Ovary (tissue), 10 donors: ENCODE data around the gene B3GALNT2. TPM values are rescaled to one million over a fixed set of nuclear protein-coding genes. Genes with fewer than 3 reads are reported as not detected.
A peak's percentile ranks its signal among the peaks of the same experiment; 100 is the strongest.
"Not testable (repeated sequence)": the region's sequence is repeated elsewhere in the genome, so short reads cannot be mapped to it uniquely, and the experiment has no call there.

Experiments used
- DNase-seq, 5 donors: peaks; one replicate each; pipeline ENCODE4 v3.0.0-alpha.2; 2019 to 2020
- H3K27ac ChIP-seq, 2 donors: fragments of 200-600 bp; one replicate each; pipeline versions ENCODE4 v1.5.1 to v1.8.0; 2019 to 2022
- H3K27me3 ChIP-seq: fragments of 200-600 bp; one replicate; pipeline ENCODE4 v1.8.0; 2022
- H3K36me3 ChIP-seq: fragments of 200-600 bp; sonication (generic); one replicate; pipeline ENCODE4 v1.5.1; 2019
- H3K4me1 ChIP-seq: one replicate; pipeline ENCODE4 v1.8.1; 2013; ENCODE audit warnings: mild to moderate bottlenecking, moderate library complexity; ENCODE audit not compliant: insufficient read depth
- H3K4me3 ChIP-seq: fragments of 200-600 bp; sonication (generic); one replicate; pipeline ENCODE4 v1.5.1; 2017
- H3K9me3 ChIP-seq, 2 donors: fragments of 200-600 bp in 1 of 2; sonication (generic) in 1 of 2; one replicate each; pipeline versions ENCODE4 v1.5.1 to v1.8.1; 2013 to 2019; ENCODE audit warnings: mild to moderate bottlenecking in 1 of 2, moderate library complexity in 1 of 2
- EP300 ChIP-seq: sonication (generic); formaldehyde crosslinking; IDR thresholded peaks from one replicate; pipeline ENCODE4 v1.6.1; 2017; ENCODE audit warnings: antibody characterized with exemption
- POLR2A ChIP-seq: fragments of 450-650 bp; IDR thresholded peaks from one replicate; pipeline ENCODE4 v1.6.1; 2017; ENCODE audit warnings: antibody characterized with exemption, mild to moderate bottlenecking, moderate library complexity
- WGBS, 3 donors: extraction: QIAGEN DNeasy Blood & Tissue Kit in 1 of 3; methylation state at CpG; one replicate each; pipeline versions ENCODE4 v1.1.5 to v1.1.7; 2013 to 2017; 5-methylcytosine and 5-hydroxymethylcytosine counted together
- intact Hi-C, 4 donors: fragments of 100-400 bp; cut with DNase I; formaldehyde crosslinking; loops; one replicate each; pipeline versions ENCODE4 v1.11.0 to v1.15.1; 2022 to 2023
- long read RNA-seq, 3 donors: library from polyadenylated mRNA in 2 of 3; unstranded in 2 of 3; transcript quantifications; one replicate each; pipeline ENCODE4 v2.0.0 and lab custom pipeline, GENCODE V29; 2021 to 2026
- polyA plus RNA-seq, 2 donors: library from polyadenylated mRNA; stranded (reverse); fragments of 200-250 nt in 1 of 2; fragments of 350-450 nt in 1 of 2; fragmentation: Illumina TruSeq in 1 of 2; extraction: RNeasy Lipid Tissue Mini Kit (QIAGEN cat#74804) in 1 of 2; gene quantifications; one replicate each; pipeline ENCODE4 v1.2.3, GENCODE V29; 2013 to 2014
- total RNA-seq, 7 donors: library from RNA; depleted of rRNA in 2 of 7; stranded (reverse); fragments of >200 nt in 2 of 7; fragmentation: NEBNext Ultra II Directional in 3 of 7; extraction: Animal tissue kit (Norgen Biotek cat#: 25700) in 3 of 7; gene quantifications; one replicate each; pipeline versions ENCODE4 v1.1.0 to v1.2.4, GENCODE V29; 2016 to 2023
- TF ChIP-seq, protein P1 (sequence below), 3 donors: fragments of 450-650 bp in 2 of 3; fragments of 200-600 bp in 1 of 3; IDR thresholded peaks; one replicate each; pipeline versions ENCODE4 v1.5.1 to v1.8.0; 2016 to 2022; ENCODE audit warnings: antibody characterized with exemption in 3 of 3, mild to moderate bottlenecking in 1 of 3
- donor health status: DM: no; HTN: no; CAD: no; lungs with moderate emphysema.
- donor health status: DM: no; HTN: no; CAD: no.
- donor health status: Bipolar disorder and iron deficiency.
- donor health status: DM: yes; HTN: yes; CAD: no.
- donor health status: DM: no; HTN: no; CAD: no.
- donor health status: DM: yes; HTN: yes; CAD: no.

The B3GALNT2 gene
- total RNA-seq (10 to 100 TPM; 14.1 to 21.5 (median 18.6) TPM), polyA plus RNA-seq (10 to 100 TPM in 1 of 2 donors, 1 to 10 TPM in 1; 6.2 to 18.0 TPM)
- long read RNA-seq, donor 1, transcript B3GALNT2-202 (12 exons, 2,015 nt), result major isoform, 7 of 12 reads
- long read RNA-seq, donor 1, partial matches to known transcripts, result 0 of 12 reads
- long read RNA-seq, donor 1, other reads (novel, unspliced or antisense), result 5 of 12 reads
- long read RNA-seq, donor 2, partial matches to known transcripts, result 9 of 14 reads
- long read RNA-seq, donor 2, other reads (novel, unspliced or antisense), result 0 of 14 reads
- long read RNA-seq, donor 3, transcript B3GALNT2-202 (12 exons, 2,015 nt), result major isoform, 8 of 25 reads
- long read RNA-seq, donor 3, partial matches to known transcripts, result 5 of 25 reads
- long read RNA-seq, donor 3, other reads (novel, unspliced or antisense), result 12 of 25 reads

DNA sequence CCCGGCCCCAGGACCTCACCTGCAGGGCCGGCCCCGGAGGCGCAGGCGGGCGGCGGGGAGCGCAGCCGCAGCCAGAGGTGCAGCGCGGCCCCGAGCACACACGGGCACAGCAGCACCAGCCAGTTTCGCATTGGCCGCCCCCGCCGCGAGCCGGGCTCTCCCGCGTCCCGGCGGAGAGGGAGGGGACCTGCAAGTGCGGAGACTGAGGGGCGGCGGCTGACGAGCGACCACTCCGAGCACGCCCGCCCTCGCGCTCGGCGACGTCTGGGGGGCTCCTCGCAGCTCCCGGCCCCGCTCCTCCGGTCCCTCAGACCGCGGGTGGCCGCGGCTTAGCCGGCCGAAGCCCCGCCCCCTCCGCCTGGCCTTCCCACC lies at the start of gene B3GALNT2:
TSS of gene B3GALNT2 (minus strand) at position 331 of the 372 bp plus-strand sequence. CDS start at position 131, 200 bp downstream.
- WGBS, 3 donors, result 0% methylated on average over 15 to 44 of the region's 48 CpGs
- intact Hi-C loops, result loop anchor here in 1 of 4 donors (5.0 kb wide), 1 partner anchor 237 kb away; no protein-coding TSS in a partner anchor
- TF ChIP-seq EP300, result no peak
- TF ChIP-seq, protein P1, sequence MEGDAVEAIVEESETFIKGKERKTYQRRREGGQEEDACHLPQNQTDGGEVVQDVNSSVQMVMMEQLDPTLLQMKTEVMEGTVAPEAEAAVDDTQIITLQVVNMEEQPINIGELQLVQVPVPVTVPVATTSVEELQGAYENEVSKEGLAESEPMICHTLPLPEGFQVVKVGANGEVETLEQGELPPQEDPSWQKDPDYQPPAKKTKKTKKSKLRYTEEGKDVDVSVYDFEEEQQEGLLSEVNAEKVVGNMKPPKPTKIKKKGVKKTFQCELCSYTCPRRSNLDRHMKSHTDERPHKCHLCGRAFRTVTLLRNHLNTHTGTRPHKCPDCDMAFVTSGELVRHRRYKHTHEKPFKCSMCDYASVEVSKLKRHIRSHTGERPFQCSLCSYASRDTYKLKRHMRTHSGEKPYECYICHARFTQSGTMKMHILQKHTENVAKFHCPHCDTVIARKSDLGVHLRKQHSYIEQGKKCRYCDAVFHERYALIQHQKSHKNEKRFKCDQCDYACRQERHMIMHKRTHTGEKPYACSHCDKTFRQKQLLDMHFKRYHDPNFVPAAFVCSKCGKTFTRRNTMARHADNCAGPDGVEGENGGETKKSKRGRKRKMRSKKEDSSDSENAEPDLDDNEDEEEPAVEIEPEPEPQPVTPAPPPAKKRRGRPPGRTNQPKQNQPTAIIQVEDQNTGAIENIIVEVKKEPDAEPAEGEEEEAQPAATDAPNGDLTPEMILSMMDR (IDR thresholded peaks at IDR 0.05), result no peak
- peak; percentile 72 for TF ChIP-seq POLR2A
- DNase-seq, result no peak
- no peaks in the 10 kb centered on the region for H3K27me3 ChIP-seq
- no peaks in the 10 kb centered on the region for H3K9me3 ChIP-seq
- H3K4me3 ChIP-seq, result peak within 1 kb of the TSS; percentile 93
- peaks cover 4% of the 10 kb centered on the region for H3K4me1 ChIP-seq
- H3K36me3 ChIP-seq, result no peaks in the 10 kb centered on the region
- peak within 1 kb of the TSS; percentile 89 to 95 for H3K27ac ChIP-seq

DNA sequence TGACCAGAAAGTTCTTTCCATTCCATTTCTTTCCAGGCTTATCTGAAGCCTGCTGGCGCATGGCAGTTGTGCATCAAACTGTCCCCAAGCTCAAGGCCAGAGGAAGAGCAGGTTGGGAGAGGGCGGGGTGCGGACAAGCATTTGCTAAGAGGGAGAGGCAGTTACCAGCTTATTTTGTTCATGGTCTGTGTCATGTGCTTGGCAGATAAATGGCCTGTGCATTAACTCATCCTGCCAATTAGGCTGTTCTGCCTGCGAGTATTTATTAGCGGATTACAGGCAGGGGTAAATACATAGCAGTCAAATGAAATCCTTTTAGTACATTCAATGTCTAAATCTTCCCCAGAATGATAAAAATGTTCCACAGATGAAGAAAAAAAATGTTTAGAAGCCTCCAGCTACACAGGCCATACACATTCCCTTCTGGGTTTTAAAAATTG lies 48.9 kb upstream of the B3GALNT2 start:
- Histone ChIP-seq H3K4me1 (no peaks in the 10 kb centered on the region), H3K4me3 (no peak overlapping the region), H3K27ac (no peak overlapping the region), H3K36me3 (no peaks in the 10 kb centered on the region), H3K27me3 (no peaks in the 10 kb centered on the region), H3K9me3 (no peaks in the 10 kb centered on the region)
- TF ChIP-seq EP300 (no peak), POLR2A (no peak)
- TF ChIP-seq, protein P1 (IDR thresholded peaks at IDR 0.05), result no peak
- intact Hi-C loops, result no loop called here
- 70 to 79% (median 77%) methylated on average over 5 of the region's 5 CpGs for WGBS, 3 donors
- no peak for DNase-seq

DNA sequence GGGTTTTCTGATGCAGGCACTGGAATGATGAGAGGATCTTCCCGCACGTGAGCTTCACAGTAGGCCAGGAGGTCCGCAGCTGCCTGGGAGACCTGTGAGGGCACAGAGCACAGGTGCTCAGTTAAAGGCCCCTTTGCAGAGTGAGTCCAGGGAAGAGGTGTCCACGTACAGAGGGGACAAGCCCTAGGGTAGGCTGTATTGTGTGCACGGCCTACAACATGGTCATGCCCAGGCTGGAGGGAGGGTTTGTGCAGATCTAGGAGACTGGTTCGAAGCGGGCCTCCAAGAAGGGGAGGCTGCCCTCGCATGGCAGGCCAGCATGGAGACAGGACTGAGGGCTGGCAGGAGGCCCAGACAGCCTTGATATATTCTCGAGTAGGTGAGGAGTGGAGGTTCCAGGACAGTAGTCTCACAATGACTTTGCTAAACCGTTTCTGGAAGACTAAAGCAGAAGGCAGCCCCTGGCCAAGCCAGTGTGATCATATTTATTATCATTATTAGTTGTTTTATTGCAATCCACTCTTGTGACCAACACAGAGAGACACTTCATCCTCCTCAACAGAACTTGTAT lies 48.0 kb upstream of the B3GALNT2 start:
- intact Hi-C loops, result no loop called here
- 79 to 81% (median 80%) methylated on average over 10 of the region's 10 CpGs for WGBS, 3 donors

DNA sequence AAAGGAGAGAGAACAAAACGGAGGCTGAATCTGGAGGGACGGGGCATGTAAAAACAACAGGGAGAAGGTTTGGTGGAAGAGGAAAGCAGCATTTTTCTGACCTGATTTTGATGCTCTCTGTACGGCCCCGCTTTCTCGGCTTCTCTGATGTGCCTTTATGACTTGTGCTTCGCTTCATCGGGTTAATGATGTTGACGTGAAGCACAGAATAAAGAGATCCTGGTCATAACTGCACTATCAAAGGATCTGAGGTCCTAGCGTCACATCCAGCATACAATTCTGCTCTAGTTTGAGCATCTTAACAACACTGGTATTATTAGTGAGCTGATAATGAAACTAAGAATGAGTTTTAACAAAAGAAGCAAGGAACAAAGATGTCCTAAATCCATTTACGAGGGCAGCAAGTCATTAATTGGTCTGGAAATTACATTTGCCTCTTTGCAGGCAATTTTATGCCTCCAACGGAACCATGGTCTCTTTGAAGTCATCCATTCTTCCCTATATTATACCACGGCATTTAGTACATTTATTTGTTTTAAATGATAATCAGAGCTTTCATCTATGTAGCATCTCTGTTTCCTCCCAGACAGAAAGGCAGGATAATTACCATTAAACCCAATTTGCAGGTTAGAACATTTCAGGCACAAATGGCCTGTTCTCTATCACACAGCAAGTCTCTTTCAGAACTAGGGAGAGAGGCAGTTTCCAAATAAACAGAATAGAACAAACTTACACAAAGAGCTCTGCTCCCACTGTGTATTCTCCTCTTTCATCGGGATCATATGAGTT lies 45.3 kb upstream of the B3GALNT2 start:
- DNase-seq, result no peak
- WGBS, 3 donors, result 72 to 86% (median 84%) methylated on average over 13 of the region's 13 CpGs
- no peaks in the 10 kb centered on the region for H3K9me3 ChIP-seq
- intact Hi-C loops, result no loop called here
- TF ChIP-seq POLR2A, result no peak
- TF ChIP-seq, protein P1 (IDR thresholded peaks at IDR 0.05), result no peak
- no peak for TF ChIP-seq EP300
- H3K4me3 ChIP-seq, result no peak overlapping the region
- no peaks in the 10 kb centered on the region for H3K4me1 ChIP-seq
- H3K27ac ChIP-seq, result no peak overlapping the region
- no peaks in the 10 kb centered on the region for H3K36me3 ChIP-seq
- no peaks in the 10 kb centered on the region for H3K27me3 ChIP-seq

More for the DNA sequence above, 48.0 kb upstream of the B3GALNT2 start:
- no peak overlapping the region for H3K4me3 ChIP-seq
- DNase-seq, result no peak
- H3K27me3 ChIP-seq, result no peaks in the 10 kb centered on the region
- TF ChIP-seq POLR2A, result no peak
- no peak for TF ChIP-seq EP300
- TF ChIP-seq, protein P1 (IDR thresholded peaks at IDR 0.05), result no peak
- H3K9me3 ChIP-seq, result no peaks in the 10 kb centered on the region
- no peaks in the 10 kb centered on the region for H3K4me1 ChIP-seq
- H3K36me3 ChIP-seq, result no peaks in the 10 kb centered on the region
- H3K27ac ChIP-seq, result no peak overlapping the region

DNA sequence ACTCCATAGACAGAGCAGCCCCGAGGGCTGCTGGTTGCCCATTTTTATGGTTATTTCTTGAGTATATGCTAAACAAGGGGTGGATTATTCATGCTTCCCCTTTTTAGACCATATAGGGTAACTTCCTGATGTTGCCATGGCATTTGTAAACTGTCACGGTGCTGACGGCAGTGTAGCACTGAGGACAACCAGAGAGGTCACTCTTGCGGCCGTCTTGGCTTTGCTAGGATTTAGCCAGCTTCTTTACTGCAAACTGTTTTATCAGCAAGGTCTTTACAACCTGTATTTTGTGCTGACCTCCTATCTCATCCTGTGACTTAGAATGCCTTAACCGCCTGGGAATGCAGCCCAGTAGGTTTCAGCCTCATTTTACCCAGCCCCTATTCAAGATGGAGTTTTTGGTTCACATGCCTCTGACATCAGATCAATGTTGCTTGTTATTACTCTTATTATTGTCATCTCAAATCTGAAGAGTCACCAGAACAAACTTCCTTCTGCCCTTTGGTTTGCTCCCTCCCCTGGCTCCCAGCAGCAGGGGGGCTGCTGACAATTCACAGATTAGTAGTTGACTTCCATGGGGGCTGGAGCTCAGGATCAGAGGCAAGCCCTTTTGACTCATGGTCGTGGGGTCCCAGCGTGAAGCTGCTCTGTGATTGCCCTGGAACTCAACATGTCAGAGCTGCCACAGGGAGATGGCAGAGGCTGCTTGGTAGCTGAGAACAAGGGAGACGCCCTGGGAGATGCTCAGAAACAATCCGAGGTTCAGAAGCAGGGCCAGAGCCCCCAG lies 42.3 kb upstream of the B3GALNT2 start:
- not testable (repeated sequence) for H3K27ac ChIP-seq

More for the DNA sequence above, 42.3 kb upstream of the B3GALNT2 start:
- 58 to 60% (median 59%) methylated on average over 10 of the region's 10 CpGs for WGBS, 3 donors
- intact Hi-C loops, H3K9me3 ChIP-seq, H3K4me1 ChIP-seq, DNase-seq, H3K36me3 ChIP-seq, H3K4me3 ChIP-seq, H3K27me3 ChIP-seq: not testable (repeated sequence)
